Parathyroid adenoma (tissue), 2 donors: Measurements from ENCODE around the gene PRKCE.

Experiments
- H2AFZ ChIP-seq: fragments of 300-600 bp; sonication (generic); one replicate; pipeline ENCODE4 v1.7.0; 2017; ENCODE audit warnings: antibody characterized with exemption, mild to moderate bottlenecking
- H3K27ac ChIP-seq: fragments of 300-600 bp; sonication (generic); one replicate; pipeline ENCODE4 v1.7.0; 2017
- H3K27me3 ChIP-seq: fragments of 300-600 bp; sonication (generic); one replicate; pipeline ENCODE4 v1.7.0; 2017; ENCODE audit warnings: low read length; ENCODE audit not compliant: control insufficient read depth, insufficient read depth
- H3K36me3 ChIP-seq: fragments of 300-600 bp; sonication (generic); one replicate; pipeline ENCODE4 v1.7.0; 2017; ENCODE audit warnings: low read length; ENCODE audit not compliant: control insufficient read depth, insufficient read depth
- H3K4me1 ChIP-seq: fragments of 300-600 bp; sonication (generic); one replicate; pipeline ENCODE4 v1.7.0; 2017; ENCODE audit warnings: control low read depth
- H3K4me2 ChIP-seq: fragments of 300-600 bp; sonication (generic); one replicate; pipeline ENCODE4 v1.7.0; 2017; ENCODE audit warnings: low read length
- H3K4me3 ChIP-seq: fragments of 300-600 bp; sonication (generic); one replicate; pipeline ENCODE4 v1.7.0; 2017; ENCODE audit warnings: low read depth, low read length
- H3K79me2 ChIP-seq: fragments of 300-600 bp; sonication (generic); one replicate; pipeline ENCODE4 v1.7.0; 2017; ENCODE audit warnings: control low read depth
- H3K9ac ChIP-seq: fragments of 300-600 bp; sonication (generic); one replicate; pipeline ENCODE4 v1.7.0; 2017; ENCODE audit warnings: mild to moderate bottlenecking
- H3K9me3 ChIP-seq: fragments of 300-600 bp; sonication (generic); one replicate; pipeline ENCODE4 v1.7.0; 2017; ENCODE audit warnings: low read length; ENCODE audit not compliant: control insufficient read depth
- CTCF ChIP-seq: fragments of 300-600 bp; sonication (generic); IDR thresholded peaks from one replicate; pipeline ENCODE4 v1.7.0; 2017; ENCODE audit warnings: antibody characterized with exemption, mild to moderate bottlenecking
- donor health status: primary hyperparathyroidism.

Gene PRKCE

GRCh38 chr2:46076875-46077274 lies 425.4 kb downstream of the PRKCE start:
- no peaks in the 10 kb centered on the region for H3K36me3 ChIP-seq
- H3K27me3 ChIP-seq: no peaks in the 10 kb centered on the region
- no peaks in the 10 kb centered on the region for H3K9me3 ChIP-seq
- H3K4me2 ChIP-seq: no peak overlapping the region
- TF ChIP-seq CTCF: no peak
- no peak overlapping the region for H2AFZ ChIP-seq
- no peak overlapping the region for H3K9ac ChIP-seq
- no peaks in the 10 kb centered on the region for H3K79me2 ChIP-seq
- no peak overlapping the region for H3K4me3 ChIP-seq
- no peak overlapping the region for H3K27ac ChIP-seq
- H3K4me1 ChIP-seq: no peaks in the 10 kb centered on the region

- H2AFZ ChIP-seq: no peak overlapping the region
- no peak for TF ChIP-seq CTCF
- H3K4me3 ChIP-seq: no peak overlapping the region
- H3K27me3 ChIP-seq: no peaks in the 10 kb centered on the region
- H3K79me2 ChIP-seq: no peaks in the 10 kb centered on the region
- H3K9me3 ChIP-seq: no peaks in the 10 kb centered on the region
- H3K9ac ChIP-seq: no peak overlapping the region
- H3K4me1 ChIP-seq: no peaks in the 10 kb centered on the region
- H3K36me3 ChIP-seq: no peaks in the 10 kb centered on the region
- no peak overlapping the region for H3K4me2 ChIP-seq
- H3K27ac ChIP-seq: no peak overlapping the region
These were observed 426.1 kb downstream of the PRKCE start for GRCh38 chr2:46077522-46078107.

GRCh38 chr2:46079985-46080560 lies 428.6 kb downstream of the PRKCE start:
- Histone ChIP-seq H3K4me3 (no peak overlapping the region), H3K36me3 (no peaks in the 10 kb centered on the region), H3K4me2 (no peak overlapping the region), H3K27ac (no peak overlapping the region), H3K9ac (no peak overlapping the region), H2AFZ (no peak overlapping the region), H3K4me1 (no peaks in the 10 kb centered on the region), H3K79me2 (no peaks in the 10 kb centered on the region), H3K9me3 (no peaks in the 10 kb centered on the region), H3K27me3 (no peaks in the 10 kb centered on the region)
- no peak for TF ChIP-seq CTCF

- H3K9me3 ChIP-seq: no peaks in the 10 kb centered on the region
- H3K4me3 ChIP-seq: no peak overlapping the region
- no peak overlapping the region for H3K4me2 ChIP-seq
- H2AFZ ChIP-seq: no peak overlapping the region
- peaks cover 2% of the 10 kb centered on the region for H3K79me2 ChIP-seq
- H3K27me3 ChIP-seq: no peaks in the 10 kb centered on the region
- no peak overlapping the region for H3K27ac ChIP-seq
- no peak overlapping the region for H3K9ac ChIP-seq
- no peaks in the 10 kb centered on the region for H3K36me3 ChIP-seq
- H3K4me1 ChIP-seq: peaks cover 14% of the 10 kb centered on the region
- TF ChIP-seq CTCF: no peak
These were observed 431.3 kb downstream of the PRKCE start for GRCh38 chr2:46082531-46083485.
